ENCODE results near the gene OSGIN1.

DNA sequence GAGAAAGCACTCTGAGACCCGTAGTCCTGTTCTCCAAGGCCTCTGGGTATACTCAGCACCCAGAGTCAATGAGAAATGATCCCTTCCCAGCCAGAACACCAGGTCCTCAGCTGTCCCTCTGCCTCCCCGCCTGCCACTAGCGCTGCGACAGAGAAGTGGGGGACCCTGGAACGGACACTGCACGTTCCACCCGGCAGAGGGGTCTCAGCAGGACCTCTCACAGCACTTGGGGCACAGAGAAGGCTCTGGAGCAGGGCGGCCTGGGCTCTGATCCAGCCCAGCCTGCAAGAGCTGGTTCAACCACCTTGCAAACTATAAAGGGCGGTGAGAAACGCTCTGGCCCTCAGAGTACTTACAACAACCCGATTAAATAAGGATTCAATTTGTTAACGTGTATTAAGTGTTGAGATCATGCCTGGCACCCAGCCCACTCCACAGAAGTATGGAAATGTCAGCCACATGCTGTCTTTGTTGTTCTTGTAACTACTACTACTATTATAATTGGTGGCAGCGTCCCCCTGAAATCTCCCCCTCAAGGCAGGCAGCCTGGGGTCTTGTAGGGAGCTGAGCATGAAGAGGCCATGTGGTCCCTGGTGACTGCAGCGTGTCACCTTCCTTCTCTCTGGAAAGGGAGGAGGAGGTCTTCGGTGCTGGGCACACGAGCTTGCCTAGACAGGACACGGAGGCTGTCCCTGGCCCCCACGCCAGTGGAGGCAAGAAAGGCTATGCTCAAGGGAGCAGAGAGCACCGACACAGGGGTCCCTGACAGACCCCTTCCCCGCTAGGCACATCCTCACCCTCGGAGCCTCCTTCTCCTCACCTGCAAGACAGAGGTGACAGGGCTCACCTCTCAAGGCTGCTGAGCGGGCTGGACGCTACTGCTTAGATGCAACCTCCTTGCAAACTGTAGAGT lies 2.4 kb downstream of the OSGIN1 start:
- TF ChIP-seq, protein P1, sequence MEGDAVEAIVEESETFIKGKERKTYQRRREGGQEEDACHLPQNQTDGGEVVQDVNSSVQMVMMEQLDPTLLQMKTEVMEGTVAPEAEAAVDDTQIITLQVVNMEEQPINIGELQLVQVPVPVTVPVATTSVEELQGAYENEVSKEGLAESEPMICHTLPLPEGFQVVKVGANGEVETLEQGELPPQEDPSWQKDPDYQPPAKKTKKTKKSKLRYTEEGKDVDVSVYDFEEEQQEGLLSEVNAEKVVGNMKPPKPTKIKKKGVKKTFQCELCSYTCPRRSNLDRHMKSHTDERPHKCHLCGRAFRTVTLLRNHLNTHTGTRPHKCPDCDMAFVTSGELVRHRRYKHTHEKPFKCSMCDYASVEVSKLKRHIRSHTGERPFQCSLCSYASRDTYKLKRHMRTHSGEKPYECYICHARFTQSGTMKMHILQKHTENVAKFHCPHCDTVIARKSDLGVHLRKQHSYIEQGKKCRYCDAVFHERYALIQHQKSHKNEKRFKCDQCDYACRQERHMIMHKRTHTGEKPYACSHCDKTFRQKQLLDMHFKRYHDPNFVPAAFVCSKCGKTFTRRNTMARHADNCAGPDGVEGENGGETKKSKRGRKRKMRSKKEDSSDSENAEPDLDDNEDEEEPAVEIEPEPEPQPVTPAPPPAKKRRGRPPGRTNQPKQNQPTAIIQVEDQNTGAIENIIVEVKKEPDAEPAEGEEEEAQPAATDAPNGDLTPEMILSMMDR (IDR thresholded peaks at IDR 0.05; ENCODE audit: low read depth, low read length) = no peak
- TF ChIP-seq, protein P2, sequence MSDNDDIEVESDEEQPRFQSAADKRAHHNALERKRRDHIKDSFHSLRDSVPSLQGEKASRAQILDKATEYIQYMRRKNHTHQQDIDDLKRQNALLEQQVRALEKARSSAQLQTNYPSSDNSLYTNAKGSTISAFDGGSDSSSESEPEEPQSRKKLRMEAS (IDR thresholded peaks at IDR 0.05; ENCODE audit: low read depth, low read length) = no peak
- TF ChIP-seq POLR2A (IDR thresholded peaks at IDR 0.05; ENCODE audit: extremely low read depth, insufficient read length) = no peak
- no peak for TF ChIP-seq MYC (IDR thresholded peaks at IDR 0.05; ENCODE audit: low read depth, low read length)
